HG02588 (cell line): Measurements from ENCODE around the gene TUBGCP2.
A peak's percentile ranks its signal among the peaks of the same experiment; 100 is the strongest.

Source experiments
- ATAC-seq: cut with Tn5 transposase; IDR thresholded peaks from one replicate; pipeline ENCODE4 v1.9.1; 2021; ENCODE audit warnings: mild to moderate bottlenecking, moderate library complexity; ENCODE audit not compliant: unreplicated experiment

TUBGCP2 gene

GRCh38 chr10:133309100-133309719 is 538 bp upstream of the TUBGCP2 start:
- ATAC-seq = peak; percentile 65

DNA sequence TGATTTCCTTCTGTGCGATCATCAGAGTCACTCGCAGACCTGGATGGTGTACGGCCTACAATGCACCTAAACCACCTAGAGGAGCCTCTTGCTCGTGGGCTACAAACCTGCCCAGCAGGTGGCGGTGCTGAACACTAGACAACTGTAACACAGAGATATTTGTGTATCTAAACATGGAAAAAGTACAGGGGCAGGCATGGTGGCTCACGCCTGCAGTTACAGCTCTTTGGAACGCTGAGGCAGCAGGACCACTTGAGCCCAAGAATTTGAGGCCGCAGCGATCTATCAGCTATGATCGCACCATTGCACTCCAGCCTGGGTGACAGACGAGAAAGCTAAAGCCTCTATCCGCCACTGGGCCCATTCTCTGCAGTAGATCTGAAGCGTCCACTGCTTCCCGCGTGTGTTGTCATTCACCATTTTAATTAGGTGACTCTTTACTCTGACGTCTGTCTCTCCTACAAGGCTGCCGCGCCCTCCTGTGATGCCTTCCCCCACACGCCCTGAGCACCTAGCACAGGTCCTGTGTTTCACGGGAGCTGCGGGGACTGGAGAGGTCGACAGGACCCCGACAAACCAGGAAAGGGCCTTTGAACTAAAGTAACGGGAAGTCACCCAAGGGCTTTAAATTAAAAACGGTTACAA is 774 bp downstream of the TUBGCP2 start:
- peak; percentile 32 for ATAC-seq

- no peak for ATAC-seq
Observed at GRCh38 chr10:133306941-133307379, 1.7 kb downstream of the TUBGCP2 start.

- no peak for ATAC-seq
Observed at GRCh38 chr10:133306097-133306476, 2.6 kb downstream of the TUBGCP2 start.

- ATAC-seq = no peak
Observed at GRCh38 chr10:133303206-133303605, 5.5 kb downstream of the TUBGCP2 start.

- ATAC-seq = no peak
Observed at GRCh38 chr10:133302230-133302629, 6.4 kb downstream of the TUBGCP2 start.

- ATAC-seq = no peak
Observed at GRCh38 chr10:133299738-133300137, 8.9 kb downstream of the TUBGCP2 start.

DNA sequence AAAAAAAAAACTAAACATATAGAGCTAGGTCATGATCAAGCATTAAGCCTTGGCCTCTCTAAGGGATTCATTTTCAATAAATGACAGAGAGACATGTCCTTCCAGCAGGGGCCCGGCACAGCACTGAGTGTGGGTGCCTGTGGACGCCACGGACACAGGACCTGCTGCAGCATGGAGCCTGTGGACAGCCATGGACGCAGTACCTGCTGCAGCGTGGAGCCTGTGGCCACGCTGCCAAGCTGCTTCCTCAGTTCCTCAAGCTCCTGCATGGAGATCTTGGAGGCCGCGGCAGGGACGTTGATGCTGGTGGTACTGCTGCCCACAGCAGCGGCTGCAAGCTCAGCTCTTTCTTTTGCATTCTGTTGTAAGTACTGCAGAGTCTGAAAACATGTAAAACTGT is 9.4 kb downstream of the TUBGCP2 start:
- no peak for ATAC-seq

DNA sequence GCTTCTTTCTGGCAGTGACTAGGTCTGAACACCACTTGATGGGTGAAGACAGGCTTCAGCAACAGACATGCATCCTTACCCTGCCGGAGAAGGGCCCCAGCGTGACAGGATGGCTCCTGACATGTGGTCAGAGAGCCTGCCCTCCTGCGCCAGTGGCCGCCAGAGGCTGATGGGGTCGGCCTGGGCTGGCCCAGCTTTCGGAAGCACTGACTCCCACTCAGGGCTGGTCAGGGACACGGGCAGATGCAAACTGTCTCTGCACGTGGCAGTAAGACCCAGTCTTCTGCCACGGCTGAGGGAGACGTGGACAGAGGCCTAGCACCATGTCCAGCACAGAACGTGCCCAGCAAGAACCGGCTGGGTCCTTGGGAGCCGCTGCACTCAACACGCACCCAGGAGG is 10.2 kb downstream of the TUBGCP2 start:
- ATAC-seq = no peak

DNA sequence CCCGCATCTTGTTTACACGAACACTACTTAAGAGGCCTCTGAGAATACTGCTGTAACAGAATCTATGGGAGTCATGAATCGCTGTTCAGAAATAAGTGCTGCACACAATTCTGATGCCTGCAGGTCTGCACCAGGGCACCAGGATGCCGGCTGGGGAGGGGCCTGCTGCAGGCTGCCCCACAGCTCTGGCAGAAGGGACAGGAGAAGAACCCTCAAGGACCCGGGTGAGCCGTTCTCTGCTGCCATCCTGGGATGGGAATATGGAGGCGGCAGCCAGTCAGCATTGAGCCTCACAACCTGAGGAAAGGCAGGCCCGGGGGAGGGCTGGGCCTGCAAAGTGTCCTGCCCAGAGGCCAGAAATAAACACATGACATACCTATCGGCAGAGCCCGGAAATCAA is 11.2 kb downstream of the TUBGCP2 start:
- no peak for ATAC-seq

DNA sequence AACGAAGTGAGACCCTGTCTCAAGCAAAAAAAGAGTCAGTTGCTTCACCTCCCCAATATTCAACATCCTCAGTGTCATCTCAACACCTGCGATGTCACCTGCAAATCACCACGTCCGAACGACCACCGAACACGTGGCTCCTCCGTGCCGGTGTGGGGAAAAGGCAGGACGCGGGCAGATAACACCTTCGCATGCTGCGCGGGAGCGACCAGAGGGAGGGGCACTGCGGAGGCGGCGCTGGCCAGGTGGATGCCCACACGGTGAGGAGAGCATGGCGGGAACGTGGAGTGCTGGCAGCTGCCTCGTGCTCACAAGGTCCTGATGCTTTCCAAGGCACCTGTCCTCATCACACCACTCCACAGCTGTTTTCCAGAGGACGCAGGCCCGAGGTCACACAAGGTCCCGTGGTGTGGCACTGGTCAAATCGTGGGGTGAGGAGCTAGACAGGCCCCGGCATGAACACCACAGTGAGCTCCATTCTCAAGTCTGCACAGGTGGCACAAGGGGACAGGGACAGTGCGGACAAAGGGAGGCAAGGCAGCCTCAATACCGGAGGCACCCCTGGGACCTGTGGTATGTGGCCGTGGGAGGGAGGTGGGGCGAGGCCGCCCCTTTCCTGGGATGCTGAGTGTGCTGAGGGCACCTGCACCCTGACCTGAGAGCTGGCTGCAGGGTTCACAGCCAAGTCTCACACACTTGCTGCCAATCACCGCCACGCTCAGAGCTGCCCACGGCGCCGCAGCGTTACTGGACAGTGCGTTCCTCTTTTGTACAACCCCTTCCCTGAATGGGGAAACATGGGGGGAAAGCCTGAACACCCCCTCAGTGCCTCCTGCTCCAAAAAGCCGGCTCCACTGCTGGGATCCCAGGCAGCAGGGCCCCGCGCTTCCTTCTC is 13.0 kb downstream of the TUBGCP2 start:
- ATAC-seq = no peak

DNA sequence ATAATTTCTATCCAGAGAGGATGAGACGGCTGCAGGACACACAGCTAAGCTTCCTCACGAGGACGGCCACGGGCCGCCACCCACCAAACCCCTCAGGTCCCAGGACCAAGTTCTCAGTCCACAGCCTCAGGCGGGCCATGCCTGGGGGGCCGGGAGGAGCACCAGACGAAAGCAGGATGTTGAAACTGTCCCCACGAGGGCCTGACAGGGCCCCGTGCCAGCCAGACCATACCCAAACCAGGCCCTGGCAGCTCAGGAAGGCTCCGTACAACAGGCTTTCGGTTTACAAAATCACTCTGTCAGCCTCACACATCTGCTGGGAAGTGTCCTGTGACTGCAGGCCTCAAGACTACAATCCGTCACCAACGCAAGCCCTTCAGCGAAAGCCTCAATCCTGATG is 14.5 kb downstream of the TUBGCP2 start:
- ATAC-seq = no peak

- no peak for ATAC-seq
Observed at GRCh38 chr10:133293810-133294119, 14.9 kb downstream of the TUBGCP2 start.

DNA sequence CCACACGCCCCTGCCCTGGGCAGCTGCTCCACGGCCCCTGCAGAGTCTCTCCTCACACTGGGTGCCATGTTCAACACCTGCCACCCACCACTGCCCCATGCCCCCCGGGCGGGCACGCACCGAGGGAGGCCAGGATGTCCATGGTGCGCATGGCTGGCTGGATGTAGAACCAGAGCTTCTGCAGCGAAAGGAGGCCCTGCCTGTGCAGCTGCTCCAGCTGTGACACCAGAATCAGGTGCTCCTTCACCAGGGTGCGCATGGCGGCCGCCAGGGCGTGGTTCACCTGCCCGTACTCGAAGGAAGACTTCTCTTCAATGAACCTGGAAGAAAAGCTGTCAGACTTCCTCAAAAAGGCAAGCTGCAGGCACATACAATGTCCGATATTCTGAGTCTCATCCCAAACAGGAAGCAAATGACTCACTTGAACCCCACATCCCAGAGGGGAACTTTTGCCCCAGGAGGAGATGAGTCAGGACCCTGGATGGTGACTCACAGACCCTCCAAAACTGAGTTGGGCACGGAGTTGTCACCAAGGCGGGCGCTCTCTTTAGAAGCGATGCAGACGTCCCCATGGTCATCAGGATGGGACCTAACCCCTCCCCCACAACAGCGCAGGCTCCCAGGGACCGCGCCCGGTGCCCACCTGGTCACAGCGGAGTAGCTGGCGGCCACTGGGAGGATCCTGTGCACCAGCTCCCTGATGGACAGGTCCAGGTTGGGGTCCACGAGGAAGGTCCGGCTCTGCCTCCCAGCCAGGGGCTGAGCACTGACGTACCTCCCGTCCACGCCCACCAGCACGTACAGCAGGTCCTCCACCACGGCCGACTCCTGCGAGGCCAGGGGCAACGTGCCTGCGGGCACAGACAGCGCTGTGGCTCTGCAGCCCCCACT is 15.5 kb downstream of the TUBGCP2 start:
- no peak for ATAC-seq

DNA sequence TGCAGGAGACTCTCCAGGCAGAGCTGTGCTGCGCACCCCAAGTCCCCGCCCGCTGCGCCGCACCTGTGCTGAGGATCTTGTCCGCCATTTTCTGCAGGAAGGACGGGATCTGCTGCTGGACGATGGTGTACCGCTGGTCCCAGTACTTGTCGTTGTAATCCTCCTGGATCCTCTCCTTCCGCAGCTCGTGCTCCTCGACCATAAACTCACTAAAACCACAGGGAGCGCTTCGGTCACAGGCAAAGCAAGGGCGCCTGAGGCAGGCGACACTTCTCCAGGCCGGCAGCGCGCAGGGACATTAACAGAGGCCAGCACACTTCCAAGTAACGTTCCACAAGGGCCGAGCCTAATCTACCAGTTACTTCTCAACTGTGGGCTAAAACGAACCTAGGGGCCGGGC is 18.9 kb downstream of the TUBGCP2 start:
- ATAC-seq = no peak

DNA sequence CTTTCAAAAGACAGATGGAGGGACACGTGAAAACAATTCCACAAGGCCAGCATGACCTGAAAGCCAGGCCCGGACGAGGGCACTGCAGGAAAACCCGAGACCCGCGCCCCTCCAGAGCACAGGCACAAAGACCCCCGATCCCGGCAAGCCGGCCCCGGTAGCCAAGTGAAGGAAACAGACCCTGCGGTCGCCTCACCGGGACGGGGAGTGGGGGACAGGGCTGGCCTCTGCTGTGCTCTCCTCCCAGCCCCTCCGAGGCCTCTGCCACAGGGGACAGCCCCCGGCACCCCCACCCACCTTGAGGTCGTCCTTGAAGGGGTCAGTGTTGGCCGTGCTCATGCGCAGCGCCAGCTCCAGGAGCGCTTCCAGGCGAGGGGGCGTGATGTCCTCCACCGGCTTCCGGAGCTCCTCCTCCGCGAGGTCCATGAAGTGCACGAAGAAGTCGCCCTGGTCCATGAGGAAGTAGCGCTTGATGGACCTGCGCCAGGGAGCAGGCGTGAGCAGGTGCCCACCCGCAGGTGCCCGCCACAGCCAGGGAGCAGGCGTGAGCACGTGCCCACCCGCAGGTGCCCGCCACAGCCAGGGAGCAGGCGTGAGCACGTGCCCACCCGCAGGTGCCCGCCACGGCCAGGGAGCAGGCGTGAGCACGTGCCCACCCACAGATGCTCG is 20.7 kb downstream of the TUBGCP2 start:
- ATAC-seq = no peak

GRCh38 chr10:133286366-133286765 is 22.3 kb downstream of the TUBGCP2 start:
- ATAC-seq = no peak

GRCh38 chr10:133285217-133285616 is 23.5 kb downstream of the TUBGCP2 start:
- ATAC-seq = no peak

- ATAC-seq = no peak
Observed at GRCh38 chr10:133283931-133284330, 24.7 kb downstream of the TUBGCP2 start.

DNA sequence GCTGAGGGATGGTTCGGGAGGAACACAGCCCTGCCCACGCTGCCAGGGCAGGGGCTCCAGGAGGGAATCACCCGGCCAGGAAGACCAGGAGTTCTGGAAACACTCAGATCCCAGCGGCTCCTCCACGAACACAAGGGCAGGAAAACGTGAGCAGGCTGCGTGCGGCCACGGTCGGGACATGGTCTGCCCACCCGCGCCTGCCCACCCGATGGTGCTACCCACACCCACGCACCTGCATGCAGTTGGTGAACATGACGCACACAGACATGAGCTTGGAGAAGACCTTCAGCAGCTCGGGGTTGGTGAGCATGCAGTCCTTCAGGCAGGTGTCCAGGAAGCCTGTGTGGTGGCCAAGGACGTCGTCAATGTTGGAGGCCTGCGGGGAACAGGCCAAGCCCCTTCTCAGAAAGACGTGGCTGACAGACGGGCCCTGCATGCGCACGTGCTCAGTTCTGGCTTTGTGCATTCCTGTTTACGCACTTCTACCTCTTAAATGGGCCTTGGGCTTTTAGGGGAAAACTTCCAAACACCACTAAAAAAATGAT is 25.8 kb downstream of the TUBGCP2 start:
- ATAC-seq = no peak
